Measurements from ENCODE around the gene ARSG. TPM values are rescaled to one million over a fixed set of nuclear protein-coding genes. Genes with fewer than 3 reads are reported as not detected.
"Not testable (repeated sequence)": the region's sequence is repeated elsewhere in the genome, so short reads cannot be mapped to it uniquely, and the experiment has no call there.

Gene ARSG
- 1 to 10 TPM; 4.2 to 6.8 (median 5.0) TPM for polyA plus RNA-seq (ENCODE audit: insufficient read length in 3 of 3)
- long read RNA-seq, donor 1, result 0 reads
- long read RNA-seq, donor 2, result 0 reads
- long read RNA-seq, donor 3, result 0 reads
- long read RNA-seq, donor 4, result 0 reads
- long read RNA-seq, donor 5, result 0 reads
- long read RNA-seq, donor 6, result 0 reads
- long read RNA-seq, donor 7, result 0 reads
- long read RNA-seq, donor 8, result 0 reads
- long read RNA-seq, donor 9, result 0 reads
- long read RNA-seq, donor 10, full-length matches to known transcripts, result 2 of 2 reads
- long read RNA-seq, donor 10, partial matches to known transcripts, result 0 of 2 reads
- long read RNA-seq, donor 10, other reads (novel, unspliced or antisense), result 0 of 2 reads
- long read RNA-seq, donor 11, full-length matches to known transcripts, result 1 of 11 reads
- long read RNA-seq, donor 11, partial matches to known transcripts, result 10 of 11 reads
- long read RNA-seq, donor 11, other reads (novel, unspliced or antisense), result 0 of 11 reads
- long read RNA-seq, donor 12, result 0 reads
- long read RNA-seq, donor 13, result 0 reads
- long read RNA-seq, donor 14, result 0 reads
- long read RNA-seq, donor 15, result 0 reads
- long read RNA-seq, donor 16, full-length matches to known transcripts, result 2 of 2 reads
- long read RNA-seq, donor 16, partial matches to known transcripts, result 0 of 2 reads
- long read RNA-seq, donor 16, other reads (novel, unspliced or antisense), result 0 of 2 reads

- DNase-seq (ENCODE audit: extremely low read depth in 1 of 11, low read depth in 9 of 11, low spot score in 4 of 11), result peak in 8 of 11 donors; percentile 49 to 78 (median 70)
Observed at GRCh38 chr17:68290955-68291835, at the start of gene ARSG, which contains the start of gene SLC16A6. Gene ARSG (plus strand): TSS chr17:68291495. CDS start chr17:68307494, 15,999 bp downstream. Gene SLC16A6 (minus strand): TSS chr17:68291127. CDS start chr17:68278320, 12,807 bp downstream.

GRCh38 chr17:68246271-68247028 lies 44.8 kb upstream of the ARSG start:
- DNase-seq (ENCODE audit: extremely low read depth in 1 of 11, low read depth in 9 of 11, low spot score in 4 of 11), result no peak

- peak; percentile 85 to 94 (median 92) for DNase-seq (ENCODE audit: extremely low read depth in 1 of 11, low read depth in 9 of 11, low spot score in 4 of 11)
Observed at GRCh38 chr17:68247445-68248198, 43.7 kb upstream of the ARSG start, which contains the start of gene AMZ2. Gene AMZ2 (plus strand): TSS chr17:68248043. CDS start chr17:68250188, 2,145 bp downstream.

- peak in 1 of 11 donors; percentile 35 for DNase-seq (ENCODE audit: extremely low read depth in 1 of 11, low read depth in 9 of 11, low spot score in 4 of 11)
Observed at GRCh38 chr17:68248199-68248825, 43.0 kb upstream of the ARSG start.

- no peak for DNase-seq (ENCODE audit: extremely low read depth in 1 of 11, low read depth in 9 of 11, low spot score in 4 of 11)
Observed at GRCh38 chr17:68248891-68249290, 42.4 kb upstream of the ARSG start.

- no peak for DNase-seq (ENCODE audit: extremely low read depth in 1 of 11, low read depth in 9 of 11, low spot score in 4 of 11)
Observed at GRCh38 chr17:68249354-68249765, 41.9 kb upstream of the ARSG start.

GRCh38 chr17:68253426-68253825 lies 37.9 kb upstream of the ARSG start:
- DNase-seq (ENCODE audit: extremely low read depth in 1 of 11, low read depth in 9 of 11, low spot score in 4 of 11), result not testable (repeated sequence)

GRCh38 chr17:68255151-68255550 lies 36.1 kb upstream of the ARSG start:
- DNase-seq (ENCODE audit: extremely low read depth in 1 of 11, low read depth in 9 of 11, low spot score in 4 of 11), result no peak

GRCh38 chr17:68255731-68256538 lies 35.4 kb upstream of the ARSG start:
- DNase-seq (ENCODE audit: extremely low read depth in 1 of 11, low read depth in 9 of 11, low spot score in 4 of 11), result no peak

GRCh38 chr17:68256701-68257100 lies 34.6 kb upstream of the ARSG start:
- DNase-seq (ENCODE audit: extremely low read depth in 1 of 11, low read depth in 9 of 11, low spot score in 4 of 11), result not testable (repeated sequence)

GRCh38 chr17:68257934-68258333 lies 33.4 kb upstream of the ARSG start:
- DNase-seq (ENCODE audit: extremely low read depth in 1 of 11, low read depth in 9 of 11, low spot score in 4 of 11), result no peak

- DNase-seq (ENCODE audit: extremely low read depth in 1 of 11, low read depth in 9 of 11, low spot score in 4 of 11), result peak in 5 of 11 donors; percentile 22 to 43 (median 37)
Observed at GRCh38 chr17:68258890-68259647, 32.2 kb upstream of the ARSG start.

- DNase-seq (ENCODE audit: extremely low read depth in 1 of 11, low read depth in 9 of 11, low spot score in 4 of 11), result not testable (repeated sequence)
Observed at GRCh38 chr17:68259648-68259951, 31.7 kb upstream of the ARSG start.

- no peak for DNase-seq (ENCODE audit: extremely low read depth in 1 of 11, low read depth in 9 of 11, low spot score in 4 of 11)
Observed at GRCh38 chr17:68260051-68260762, 31.1 kb upstream of the ARSG start.

GRCh38 chr17:68262467-68262866 lies 28.8 kb upstream of the ARSG start:
- DNase-seq (ENCODE audit: extremely low read depth in 1 of 11, low read depth in 9 of 11, low spot score in 4 of 11), result not testable (repeated sequence)
